ENCODE data around the gene TTC29.
"Not testable (repeated sequence)": the region's sequence is repeated elsewhere in the genome, so short reads cannot be mapped to it uniquely, and the experiment has no call there.

TTC29 gene

DNA sequence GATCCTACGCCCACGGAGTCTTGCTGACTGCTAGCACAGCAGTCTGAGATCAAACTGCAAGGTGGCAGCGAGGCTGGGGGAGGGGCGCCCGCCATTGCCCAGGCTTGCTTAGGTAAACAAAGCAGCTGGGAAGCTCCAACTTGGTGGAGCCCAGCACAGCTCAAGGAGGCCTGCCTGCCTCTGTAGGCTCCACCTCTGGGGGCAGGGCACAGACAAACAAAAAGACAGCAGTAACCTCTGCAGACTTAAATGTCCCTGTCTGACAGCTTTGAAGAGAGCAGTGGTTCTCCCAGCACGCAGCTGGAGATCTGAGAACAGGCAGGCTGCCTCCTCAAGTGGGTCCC, 281.7 kb downstream of the TTC29 start:
- not testable (repeated sequence) for DNase-seq

- DNase-seq, result no peak
Observed at GRCh38 chr4:146661367-146661766, 284.3 kb downstream of the TTC29 start.

Data from NCI-H1092 (cell line).